GM03348 (cell line): Measurements from ENCODE around the gene CRLF3.
"Not testable (repeated sequence)": the region's sequence is repeated elsewhere in the genome, so short reads cannot be mapped to it uniquely, and the experiment has no call there.

Experiments used
- DNase-seq: peaks from one replicate; pipeline ENCODE4 v3.0.0; 2012; ENCODE audit warnings: low spot score

CRLF3 gene

GRCh38 chr17:30824356-30825145, at the start of gene CRLF3:
Gene CRLF3 (minus strand): TSS chr17:30824692. CDS start chr17:30824651, 41 bp downstream.
- peak; percentile 99 for DNase-seq

GRCh38 chr17:30869005-30869404, 44.5 kb upstream of the CRLF3 start:
- DNase-seq = no peak

- DNase-seq = no peak
These were observed 40.1 kb upstream of the CRLF3 start for GRCh38 chr17:30864636-30865035.

DNA sequence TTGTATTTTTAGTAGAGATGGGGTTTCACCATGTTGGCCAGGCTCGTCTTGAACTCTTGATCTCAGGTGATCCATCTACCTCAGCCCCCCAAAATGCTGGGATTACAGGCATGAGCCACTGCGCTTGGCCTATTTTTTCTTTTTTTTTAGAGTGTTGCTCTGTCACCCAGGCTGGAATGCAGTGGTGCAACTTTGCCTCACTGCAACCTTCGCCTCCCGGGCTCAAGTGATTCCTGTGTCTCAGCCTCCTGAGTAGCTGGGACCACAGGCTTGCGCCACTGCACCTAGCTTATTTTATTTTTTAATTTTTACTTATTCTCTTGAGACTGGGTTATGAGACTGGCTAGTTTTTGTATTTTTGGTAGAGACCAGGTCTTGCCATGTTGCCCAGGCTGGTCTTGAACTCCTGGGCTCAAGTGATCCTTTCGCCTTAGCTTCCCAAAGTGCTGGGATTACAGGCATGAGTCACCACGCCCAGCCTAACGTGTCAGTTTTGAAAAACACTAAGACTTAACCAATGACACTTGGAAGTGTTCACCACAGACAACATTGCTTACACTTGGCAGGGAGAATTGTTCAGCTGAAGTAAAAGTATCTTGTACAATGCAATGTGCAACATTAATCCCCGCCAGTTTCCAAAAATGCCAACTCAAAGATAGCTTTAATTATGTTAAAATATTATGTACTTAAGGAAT, 34.2 kb upstream of the CRLF3 start:
- peak; percentile 27 for DNase-seq

DNA sequence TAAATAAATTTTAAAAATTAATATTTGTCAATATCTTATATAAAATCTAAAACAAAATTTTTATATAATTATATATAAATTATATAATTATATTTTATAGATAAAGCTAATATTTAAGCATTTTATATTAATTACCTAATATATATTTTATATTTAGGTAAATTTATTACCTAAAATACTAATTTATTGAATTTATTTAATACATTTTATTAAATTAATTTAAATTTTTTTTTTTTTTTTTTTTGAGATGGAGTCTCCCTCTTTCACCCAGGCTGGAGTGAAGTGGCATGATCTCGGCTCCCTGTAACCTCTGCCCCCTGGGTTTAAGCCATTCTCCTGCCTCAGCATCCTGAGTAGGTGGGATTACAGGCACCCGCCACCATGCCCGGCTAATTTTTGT, 29.7 kb upstream of the CRLF3 start:
- no peak for DNase-seq

- no peak for DNase-seq
These were observed 23.5 kb upstream of the CRLF3 start for GRCh38 chr17:30848021-30848420.

GRCh38 chr17:30840771-30841170, 16.3 kb upstream of the CRLF3 start:
- DNase-seq = no peak

- DNase-seq = no peak
These were observed 13.8 kb upstream of the CRLF3 start for GRCh38 chr17:30838202-30838807.

DNA sequence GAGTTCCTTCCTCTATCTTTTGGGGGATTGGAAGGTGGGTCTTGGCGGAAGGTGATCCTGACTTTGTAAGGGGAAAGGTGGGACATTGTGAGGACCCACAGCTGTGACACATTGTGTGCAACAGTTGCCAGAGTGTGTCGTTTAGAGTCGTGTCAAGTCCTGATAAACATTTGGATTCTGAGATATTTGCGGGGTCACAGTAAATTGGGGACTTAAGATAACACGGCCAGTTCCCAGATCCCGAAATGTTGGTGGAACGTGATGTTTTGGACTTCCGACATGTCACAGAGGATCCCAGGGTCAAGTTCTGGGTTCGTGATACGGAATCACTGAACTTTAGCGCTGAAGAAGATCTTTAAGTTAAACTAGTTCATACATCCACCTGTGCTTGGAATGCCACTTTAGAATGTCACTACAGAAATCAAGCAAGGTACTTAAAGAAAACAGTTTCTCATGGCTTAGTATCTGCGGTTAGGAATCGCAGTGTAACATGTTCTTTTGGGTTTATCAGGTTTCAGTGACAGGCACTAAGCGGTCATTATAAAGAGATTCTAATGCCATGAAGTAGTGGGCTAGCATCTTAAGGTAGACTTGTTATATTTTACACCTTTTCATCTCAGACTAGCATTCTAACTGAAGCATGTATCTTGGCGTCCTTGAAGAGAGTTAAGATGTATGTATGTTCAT, 8.1 kb upstream of the CRLF3 start:
- no peak for DNase-seq

GRCh38 chr17:30831663-30832437, 7.4 kb upstream of the CRLF3 start, which contains the start of gene ATAD5:
Gene ATAD5 (plus strand): TSS chr17:30831966. CDS start chr17:30832348, 382 bp downstream.
- DNase-seq = peak; percentile 96

DNA sequence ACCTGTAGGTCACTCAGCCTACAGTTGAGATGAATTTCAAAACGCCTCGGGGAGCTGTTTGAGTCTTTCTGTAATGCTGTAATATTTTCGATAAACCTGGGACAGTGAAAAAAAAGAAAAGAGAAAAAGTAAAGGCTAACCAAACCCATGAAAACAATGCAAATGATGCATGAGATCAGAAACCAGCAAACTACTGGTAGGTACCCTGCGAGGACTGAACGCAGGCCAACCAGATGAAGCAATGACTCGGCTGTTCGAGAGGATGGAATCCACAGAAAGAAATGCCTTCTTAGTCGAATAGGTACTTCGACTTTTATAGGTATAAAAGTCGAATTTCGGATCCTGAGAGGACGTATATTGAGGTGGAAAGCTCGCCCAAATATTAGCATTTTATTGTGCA, 6.8 kb upstream of the CRLF3 start:
- DNase-seq = peak; percentile 21

GRCh38 chr17:30829022-30829421, 4.5 kb upstream of the CRLF3 start:
- no peak for DNase-seq

- DNase-seq = no peak
These were observed 2.6 kb upstream of the CRLF3 start for GRCh38 chr17:30827082-30827481.

- peak; percentile 50 for DNase-seq
These were observed 513 bp downstream of the CRLF3 start for GRCh38 chr17:30824002-30824355.

GRCh38 chr17:30823421-30823820, 1.1 kb downstream of the CRLF3 start:
- no peak for DNase-seq

GRCh38 chr17:30822919-30823318, 1.6 kb downstream of the CRLF3 start:
- DNase-seq = not testable (repeated sequence)

GRCh38 chr17:30821871-30822723, 2.4 kb downstream of the CRLF3 start:
- no peak for DNase-seq

DNA sequence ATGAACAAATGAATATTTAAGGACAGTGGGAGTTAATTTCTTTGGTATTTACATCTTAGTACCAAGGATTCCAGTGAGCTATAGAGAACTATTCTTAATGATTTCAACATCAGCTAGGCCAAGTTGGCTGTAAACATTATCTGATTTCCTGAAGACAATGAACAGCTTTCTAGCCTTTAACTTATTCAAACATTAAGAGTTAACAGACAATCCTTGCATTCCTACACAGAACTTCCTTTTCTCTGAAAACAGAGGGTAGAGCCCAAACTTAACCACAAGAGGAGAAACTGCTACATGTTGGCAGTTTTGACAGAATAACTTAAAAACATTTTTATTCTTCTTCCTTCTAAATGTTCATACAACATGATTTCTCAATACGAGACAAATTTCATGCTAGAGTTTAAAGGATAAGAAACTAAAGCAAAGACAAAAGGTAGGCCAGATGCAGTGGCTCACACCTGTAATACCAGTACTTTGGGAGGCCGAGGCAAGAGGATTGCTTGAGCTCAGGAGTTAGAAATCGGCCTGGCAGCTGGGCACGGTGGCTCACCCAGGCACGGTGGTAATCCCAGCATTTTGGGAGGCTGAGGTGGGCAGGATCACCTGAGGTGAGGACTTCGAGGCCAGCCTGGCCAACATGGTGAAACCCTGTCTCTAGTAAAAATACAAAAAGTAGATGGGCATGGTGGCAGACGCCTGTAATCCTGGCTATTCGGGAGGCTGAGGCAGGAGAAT, 4.4 kb downstream of the CRLF3 start:
- no peak for DNase-seq

- no peak for DNase-seq
These were observed 8.3 kb downstream of the CRLF3 start for GRCh38 chr17:30816165-30816564.

- DNase-seq = not testable (repeated sequence)
These were observed 9.6 kb downstream of the CRLF3 start for GRCh38 chr17:30814860-30815259.
